ENCODE results near the gene CDH20. TPM values are rescaled to one million over a fixed set of nuclear protein-coding genes. Genes with fewer than 3 reads are reported as not detected.

The CDH20 gene
- total and polyA plus RNA-seq, 2 of the 4 experiments (the other 2 are of a cell fraction), result not detected

DNA sequence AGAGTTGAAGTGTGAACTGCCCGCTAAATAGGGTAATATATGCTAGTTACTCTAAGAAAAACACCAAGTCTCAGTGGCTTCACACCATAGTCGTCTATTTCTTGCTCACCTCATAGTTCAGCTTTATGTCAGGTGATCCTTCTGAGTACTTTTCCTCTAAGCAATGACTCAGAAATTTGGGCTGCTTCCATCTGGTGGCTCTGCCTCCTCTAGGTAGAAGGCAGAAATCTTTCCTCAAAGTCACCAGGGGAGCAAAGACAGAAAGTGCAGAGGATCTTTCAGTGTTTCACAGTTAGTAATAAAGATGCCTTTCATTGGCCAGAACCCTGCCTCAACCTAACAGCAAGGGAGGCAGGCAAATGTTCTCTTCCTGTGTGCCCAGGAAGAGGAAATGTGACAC is 17.3 kb downstream of the CDH20 start:
- WGBS, 2 experiments (ENCODE audit: extremely low coverage in 2 of 2, insufficient read length in 1 of 2), result 33% methylated on average over 1 of the region's 2 CpGs; no CpG with 5 or more reads in 1 of the 2 experiments
- no peak for ATAC-seq (ENCODE audit: low read depth)
- dilution Hi-C loops (cut with HindIII; ENCODE audit: low sequenced_read_pairs, unreplicated experiment), result no loop called here

More for the DNA sequence above, 17.3 kb downstream of the CDH20 start:
- Histone ChIP-seq H2BK20ac (ENCODE audit: low read depth, low read length) (no peak overlapping the region), H3K56ac (ENCODE audit: extremely low read depth, insufficient read depth, low read length) (no peak overlapping the region), H2BK5ac (ENCODE audit: low read depth, low read length, poor library complexity, severe bottlenecking) (no peak overlapping the region), H4K20me1 (ENCODE audit: insufficient read depth, low read length) (no peaks in the 10 kb centered on the region), H3K14ac (replicated peaks; ENCODE audit: low read depth, low read length) (no peak overlapping the region), H3K23ac (ENCODE audit: low read depth, low read length) (no peak overlapping the region), H3K4me1 (ENCODE audit: control insufficient read depth, insufficient read depth, low read length) (no peaks in the 10 kb centered on the region), H2AK9ac (replicated peaks; ENCODE audit: low read depth, low read length, poor library complexity) (no peak overlapping the region), H3K27me3 (ENCODE audit: control insufficient read depth, insufficient read depth, low read length) (no peaks in the 10 kb centered on the region), H4K5ac (ENCODE audit: low read depth, low read length) (no peak overlapping the region), H3K4me2 (ENCODE audit: low read depth, low read length) (no peak overlapping the region), H3K36me3 (ENCODE audit: control insufficient read depth, insufficient read depth, low read length) (no peaks in the 10 kb centered on the region), H4K91ac (ENCODE audit: insufficient read depth, low read depth, low read length) (no peak overlapping the region), H2AFZ (replicated peaks; ENCODE audit: low read length, poor library complexity) (no peak overlapping the region), H2BK120ac (ENCODE audit: low read depth, low read length) (no peak overlapping the region), H2AK5ac (ENCODE audit: low read depth, low read length) (no peak overlapping the region), H3K18ac (ENCODE audit: low read depth, low read length) (no peak overlapping the region), H3K4me3 (ENCODE audit: insufficient read depth, low read depth, low read length) (no peak overlapping the region), H3K9me1 (ENCODE audit: insufficient read depth, low read length) (no peaks in the 10 kb centered on the region), H3K9ac (ENCODE audit: low read depth, low read length) (no peak overlapping the region), H3K79me1 (ENCODE audit: low read depth in 1 of 2, low read length in 2 of 2) (no peaks in the 10 kb centered on the region), H3K9me3 (ENCODE audit: control insufficient read depth, insufficient read depth, low read length) (no peaks in the 10 kb centered on the region), H4K8ac (ENCODE audit: low read depth in 2 of 2, low read length in 2 of 2) (no peak overlapping the region), H3K4ac (ENCODE audit: low read depth, low read length) (no peak overlapping the region), H3K27ac (ENCODE audit: insufficient read depth, low read length) (no peak overlapping the region), H2BK15ac (ENCODE audit: low read depth, low read length) (no peak overlapping the region)
- ChIA-PET POLR2A (ENCODE audit: unreplicated experiment) (no interaction called here), CTCF (no interaction called here)
- in situ Hi-C loops (cut with MboI; ENCODE audit: low sequenced_read_pairs), result no loop called here
- intact Hi-C loops (cut with micrococcal nuclease), result no loop called here
- TF ChIP-seq MXI1 (IDR thresholded peaks at IDR 0.05; ENCODE audit: borderline replicate concordance, low read depth, low read length), result no peak
- TF ChIP-seq RAD21 (IDR thresholded peaks at IDR 0.05; ENCODE audit: low read length), result no peak
- no peak for TF ChIP-seq CEBPB (IDR thresholded peaks at IDR 0.05; ENCODE audit: low read depth, low read length)
- TF ChIP-seq POLR2A (IDR thresholded peaks at IDR 0.05; ENCODE audit: low read depth, low read length), result no peak
- no peak for TF ChIP-seq CHD1 (IDR thresholded peaks at IDR 0.05; ENCODE audit: low read depth, low read length)
- no peak for TF ChIP-seq MAFK (IDR thresholded peaks at IDR 0.05; ENCODE audit: low read depth, low read length)
- TF ChIP-seq, protein P1, sequence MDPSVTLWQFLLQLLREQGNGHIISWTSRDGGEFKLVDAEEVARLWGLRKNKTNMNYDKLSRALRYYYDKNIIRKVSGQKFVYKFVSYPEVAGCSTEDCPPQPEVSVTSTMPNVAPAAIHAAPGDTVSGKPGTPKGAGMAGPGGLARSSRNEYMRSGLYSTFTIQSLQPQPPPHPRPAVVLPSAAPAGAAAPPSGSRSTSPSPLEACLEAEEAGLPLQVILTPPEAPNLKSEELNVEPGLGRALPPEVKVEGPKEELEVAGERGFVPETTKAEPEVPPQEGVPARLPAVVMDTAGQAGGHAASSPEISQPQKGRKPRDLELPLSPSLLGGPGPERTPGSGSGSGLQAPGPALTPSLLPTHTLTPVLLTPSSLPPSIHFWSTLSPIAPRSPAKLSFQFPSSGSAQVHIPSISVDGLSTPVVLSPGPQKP (IDR thresholded peaks at IDR 0.05; ENCODE audit: borderline replicate concordance, low read depth, low read length), result no peak
- no peak for TF ChIP-seq RCOR1 (IDR thresholded peaks at IDR 0.05; ENCODE audit: insufficient replicate concordance, low read length)
- no peak for TF ChIP-seq MAZ (IDR thresholded peaks at IDR 0.05; ENCODE audit: borderline replicate concordance, low read depth, low read length)
- TF ChIP-seq, protein P2, sequence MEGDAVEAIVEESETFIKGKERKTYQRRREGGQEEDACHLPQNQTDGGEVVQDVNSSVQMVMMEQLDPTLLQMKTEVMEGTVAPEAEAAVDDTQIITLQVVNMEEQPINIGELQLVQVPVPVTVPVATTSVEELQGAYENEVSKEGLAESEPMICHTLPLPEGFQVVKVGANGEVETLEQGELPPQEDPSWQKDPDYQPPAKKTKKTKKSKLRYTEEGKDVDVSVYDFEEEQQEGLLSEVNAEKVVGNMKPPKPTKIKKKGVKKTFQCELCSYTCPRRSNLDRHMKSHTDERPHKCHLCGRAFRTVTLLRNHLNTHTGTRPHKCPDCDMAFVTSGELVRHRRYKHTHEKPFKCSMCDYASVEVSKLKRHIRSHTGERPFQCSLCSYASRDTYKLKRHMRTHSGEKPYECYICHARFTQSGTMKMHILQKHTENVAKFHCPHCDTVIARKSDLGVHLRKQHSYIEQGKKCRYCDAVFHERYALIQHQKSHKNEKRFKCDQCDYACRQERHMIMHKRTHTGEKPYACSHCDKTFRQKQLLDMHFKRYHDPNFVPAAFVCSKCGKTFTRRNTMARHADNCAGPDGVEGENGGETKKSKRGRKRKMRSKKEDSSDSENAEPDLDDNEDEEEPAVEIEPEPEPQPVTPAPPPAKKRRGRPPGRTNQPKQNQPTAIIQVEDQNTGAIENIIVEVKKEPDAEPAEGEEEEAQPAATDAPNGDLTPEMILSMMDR (conservative IDR thresholded peaks at IDR 0.05; ENCODE audit: low read depth, low read length), result no peak
- TF ChIP-seq NFE2L2 (IDR thresholded peaks at IDR 0.05; ENCODE audit: low read depth, low read length), result no peak
- no TSS peak for BruUV-seq (replicated peaks)
- DNase-seq, result no peak
